HG03159 (cell line): ENCODE measurements around the gene PPP1R1C.
A peak's percentile ranks its signal among the peaks of the same experiment; 100 is the strongest.

Source experiments
- ATAC-seq: cut with Tn5 transposase; IDR thresholded peaks from one replicate; pipeline ENCODE4 v1.9.1; 2021; ENCODE audit warnings: mild to moderate bottlenecking, moderate library complexity; ENCODE audit not compliant: unreplicated experiment

Gene PPP1R1C

GRCh38 chr2:182058056-182058455, 72.4 kb downstream of the PPP1R1C start:
- ATAC-seq, result no peak

GRCh38 chr2:182061739-182062138, 76.1 kb downstream of the PPP1R1C start:
- ATAC-seq, result no peak

- ATAC-seq, result no peak
Measured at GRCh38 chr2:182062329-182062972, 76.8 kb downstream of the PPP1R1C start.

- ATAC-seq, result no peak
Measured at GRCh38 chr2:182064019-182064778, 78.5 kb downstream of the PPP1R1C start.

GRCh38 chr2:182066400-182067087, 80.9 kb downstream of the PPP1R1C start:
- ATAC-seq, result no peak

GRCh38 chr2:182067393-182067792, 81.7 kb downstream of the PPP1R1C start:
- ATAC-seq, result no peak

GRCh38 chr2:182068811-182069210, 83.2 kb downstream of the PPP1R1C start:
- ATAC-seq, result no peak

GRCh38 chr2:182069416-182069815, 83.8 kb downstream of the PPP1R1C start:
- ATAC-seq, result no peak

- no peak for ATAC-seq
Measured at GRCh38 chr2:182069908-182070307, 84.3 kb downstream of the PPP1R1C start.

GRCh38 chr2:182070736-182071135, 85.1 kb downstream of the PPP1R1C start:
- ATAC-seq, result no peak

GRCh38 chr2:182072861-182073260, 87.2 kb downstream of the PPP1R1C start:
- no peak for ATAC-seq

- no peak for ATAC-seq
Measured at GRCh38 chr2:182073613-182074012, 88.0 kb downstream of the PPP1R1C start.

GRCh38 chr2:182077023-182077422, 91.4 kb downstream of the PPP1R1C start:
- ATAC-seq, result no peak

- peak; percentile 68 for ATAC-seq
Measured at GRCh38 chr2:182077448-182078142, 91.9 kb downstream of the PPP1R1C start.

- no peak for ATAC-seq
Measured at GRCh38 chr2:182078988-182079602, 93.4 kb downstream of the PPP1R1C start.

- no peak for ATAC-seq
Measured at GRCh38 chr2:182080493-182080892, 94.8 kb downstream of the PPP1R1C start.

- no peak for ATAC-seq
Measured at GRCh38 chr2:182081602-182082260, 96.1 kb downstream of the PPP1R1C start.

GRCh38 chr2:182088681-182089320, 103.1 kb downstream of the PPP1R1C start:
- no peak for ATAC-seq

GRCh38 chr2:182090486-182090885, 104.8 kb downstream of the PPP1R1C start:
- no peak for ATAC-seq
